Aortic smooth muscle cell (primary cell): ENCODE results near the gene CCAR1. TPM values are rescaled to one million over a fixed set of nuclear protein-coding genes. Genes with fewer than 3 reads are reported as not detected.

Experiments
- total RNA-seq: library from RNA; depleted of rRNA; stranded (reverse); fragments of >200 nt; gene quantifications from 2 replicates; pipeline ENCODE4 v1.2.3, GENCODE V29; 2014

CCAR1 gene, protein sequence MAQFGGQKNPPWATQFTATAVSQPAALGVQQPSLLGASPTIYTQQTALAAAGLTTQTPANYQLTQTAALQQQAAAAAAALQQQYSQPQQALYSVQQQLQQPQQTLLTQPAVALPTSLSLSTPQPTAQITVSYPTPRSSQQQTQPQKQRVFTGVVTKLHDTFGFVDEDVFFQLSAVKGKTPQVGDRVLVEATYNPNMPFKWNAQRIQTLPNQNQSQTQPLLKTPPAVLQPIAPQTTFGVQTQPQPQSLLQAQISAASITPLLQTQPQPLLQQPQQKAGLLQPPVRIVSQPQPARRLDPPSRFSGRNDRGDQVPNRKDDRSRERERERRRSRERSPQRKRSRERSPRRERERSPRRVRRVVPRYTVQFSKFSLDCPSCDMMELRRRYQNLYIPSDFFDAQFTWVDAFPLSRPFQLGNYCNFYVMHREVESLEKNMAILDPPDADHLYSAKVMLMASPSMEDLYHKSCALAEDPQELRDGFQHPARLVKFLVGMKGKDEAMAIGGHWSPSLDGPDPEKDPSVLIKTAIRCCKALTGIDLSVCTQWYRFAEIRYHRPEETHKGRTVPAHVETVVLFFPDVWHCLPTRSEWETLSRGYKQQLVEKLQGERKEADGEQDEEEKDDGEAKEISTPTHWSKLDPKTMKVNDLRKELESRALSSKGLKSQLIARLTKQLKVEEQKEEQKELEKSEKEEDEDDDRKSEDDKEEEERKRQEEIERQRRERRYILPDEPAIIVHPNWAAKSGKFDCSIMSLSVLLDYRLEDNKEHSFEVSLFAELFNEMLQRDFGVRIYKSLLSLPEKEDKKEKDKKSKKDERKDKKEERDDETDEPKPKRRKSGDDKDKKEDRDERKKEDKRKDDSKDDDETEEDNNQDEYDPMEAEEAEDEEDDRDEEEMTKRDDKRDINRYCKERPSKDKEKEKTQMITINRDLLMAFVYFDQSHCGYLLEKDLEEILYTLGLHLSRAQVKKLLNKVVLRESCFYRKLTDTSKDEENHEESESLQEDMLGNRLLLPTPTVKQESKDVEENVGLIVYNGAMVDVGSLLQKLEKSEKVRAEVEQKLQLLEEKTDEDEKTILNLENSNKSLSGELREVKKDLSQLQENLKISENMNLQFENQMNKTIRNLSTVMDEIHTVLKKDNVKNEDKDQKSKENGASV
- 25.9 and 26.2 TPM in 2 replicates for total RNA-seq

DNA sequence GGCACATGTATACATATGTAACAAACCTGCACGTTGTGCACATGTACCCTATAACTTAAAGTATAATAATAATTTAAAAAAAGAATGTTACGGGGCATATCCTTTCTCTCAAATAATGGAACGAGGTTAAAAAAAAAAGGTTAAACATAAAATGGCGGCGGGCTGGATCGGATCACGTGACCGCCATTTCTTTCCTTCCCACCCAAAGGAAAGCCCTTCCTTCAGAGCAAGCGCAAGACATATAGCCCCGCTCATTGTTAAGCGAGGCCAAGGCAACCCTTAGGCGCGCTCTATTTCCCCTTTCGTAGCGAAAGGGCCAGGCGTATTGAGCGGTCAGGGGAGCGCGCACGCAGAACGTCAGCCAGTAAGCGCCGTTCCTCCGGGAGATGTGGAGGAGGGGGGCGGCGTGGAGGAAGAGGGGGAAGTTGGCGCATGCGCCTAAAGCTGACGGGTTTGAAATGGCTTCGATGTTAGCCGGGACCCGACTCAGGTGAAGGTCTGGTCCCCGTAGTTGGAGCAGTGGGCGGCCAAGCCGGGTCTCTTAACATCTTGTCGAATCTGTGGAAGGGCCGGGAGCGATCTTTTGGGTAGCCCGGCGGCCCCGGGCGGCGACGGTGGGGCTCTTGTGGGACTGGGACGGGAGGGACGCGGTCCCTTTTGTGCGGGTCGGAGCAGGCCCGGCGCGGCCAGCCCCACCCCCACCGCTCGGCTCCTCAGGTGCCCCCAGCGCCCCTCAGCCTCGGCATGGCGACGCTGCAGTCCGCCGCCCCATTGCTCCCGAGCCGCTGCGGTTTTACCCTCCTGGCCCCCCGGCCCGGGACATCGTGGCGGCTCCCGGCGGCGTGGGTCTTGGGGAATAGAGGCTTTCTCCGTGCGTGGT, at the start of gene CCAR1:
TSS of gene CCAR1 (plus strand) at position 447 of the 880 bp plus-strand sequence. CDS start 1,266 bp downstream, outside the sequence.

DNA sequence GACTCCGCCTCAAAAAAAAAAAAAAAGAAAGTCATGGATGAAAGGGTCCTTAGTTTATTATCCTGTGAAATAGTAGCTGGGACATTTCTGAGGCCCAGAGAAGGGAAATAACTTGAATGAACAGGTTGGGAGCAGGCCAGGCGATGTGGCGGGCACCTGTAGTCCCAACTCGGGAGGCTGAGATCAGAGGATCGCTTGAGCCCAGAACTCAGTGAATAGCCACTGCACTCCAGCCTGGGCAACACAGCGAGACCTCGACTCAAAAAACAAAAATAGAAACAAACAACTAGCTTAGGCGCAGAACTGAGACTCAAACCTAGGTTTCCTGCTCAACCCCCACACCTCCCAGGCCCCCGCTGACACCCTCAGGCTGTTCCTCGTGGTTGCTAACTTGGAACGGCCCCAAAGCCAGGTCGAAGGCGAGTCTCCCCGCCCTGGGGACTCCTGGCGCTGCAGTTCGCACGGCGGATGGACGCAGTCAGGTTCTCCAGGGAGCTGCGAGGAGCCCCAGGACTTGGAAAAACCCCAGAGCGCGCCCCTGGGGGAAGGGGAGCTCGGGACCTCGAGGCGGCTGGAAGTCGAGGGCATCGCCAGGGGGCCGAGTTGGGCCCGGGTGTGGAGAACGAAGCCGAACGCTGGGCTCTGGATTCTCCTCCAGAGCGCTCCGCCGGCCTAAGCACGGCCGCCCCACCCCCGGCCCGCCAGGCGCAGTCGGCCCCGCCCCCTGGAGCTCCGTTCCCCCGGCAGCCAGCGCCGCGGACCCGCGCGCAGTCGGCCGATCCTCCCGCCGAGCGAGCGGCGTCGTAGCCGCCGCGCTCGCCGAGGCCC, 105.9 kb downstream of the CCAR1 start, which contains the start of gene STOX1:
TSS of gene STOX1 (plus strand) at position 768 of the 828 bp plus-strand sequence. CDS start 93 bp downstream, outside the sequence.

Other genes starting within 250 kb of the CCAR1 start
- gene DNA2, start 249.3 kb upstream of the CCAR1 start, total RNA-seq = 6.0 and 6.9 TPM in 2 replicates
- 13.7 and 28.1 TPM in 2 replicates for gene SLC25A16, start 193.7 kb upstream of the CCAR1 start, total RNA-seq
- gene TET1, start 160.9 kb upstream of the CCAR1 start, total RNA-seq = 1.2 and 3.4 TPM in 2 replicates
- under 0.01 and 0.06 TPM in 2 replicates for gene STOX1, start 106.3 kb downstream of the CCAR1 start, total RNA-seq
- gene DDX50, start 180.1 kb downstream of the CCAR1 start, total RNA-seq = 45.9 and 51.9 TPM in 2 replicates
- gene DDX21, start 234.9 kb downstream of the CCAR1 start, total RNA-seq = 43.5 and 68.3 TPM in 2 replicates